A549 (cell line): ENCODE measurements around the gene RAPGEF4. TPM values are rescaled to one million over a fixed set of nuclear protein-coding genes. Genes with fewer than 3 reads are reported as not detected.
A peak's percentile ranks its signal among the peaks of the same experiment; 100 is the strongest.

ENCODE experiments used
- ATAC-seq, 2 experiments: fragments of 200-7000 bp in 1 of 2; fragments of >200 bp in 1 of 2; cut with Nextera tagmentation in 1 of 2; cut with Tn5 transposase in 1 of 2; 3 replicates each; pipeline versions ENCODE4 v1.8.0 to v1.9.1; 2018 to 2020; ENCODE audit warnings: mild to moderate bottlenecking in 1 of 2, moderate library complexity in 1 of 2
- CTCF ChIA-PET: fragments of 300-600 bp; sonication (Branson Sonifier 250); formaldehyde crosslinking; extraction: SDS; loops from one replicate; lab custom pipeline; 2021; ENCODE audit warnings: antibody characterized with exemption, inconsistent platforms; lab: Yijun Ruan, JAX
- POLR2A ChIA-PET: fragments of 350-600 bp; formaldehyde crosslinking; extraction: SDS; loops from one replicate; lab custom pipeline; 2021; ENCODE audit warnings: antibody characterized with exemption, inconsistent platforms; lab: Yijun Ruan, JAX
- DNase-seq, 2 experiments: peaks; one replicate each; pipeline versions ENCODE4 v3.0.0 to v3.0.0-alpha.2; 2011 to 2016; ENCODE audit warnings: low read depth in 1 of 2, low spot score in 1 of 2
- FAIRE-seq: peaks from 2 replicates; lab custom pipeline; 2011; peaks lifted over from hg19 to GRCh38; lab: Jason Lieb, UNC
- H3K27ac ChIP-seq, 2 experiments: fragments of >200 bp; sonication (Bioruptor Twin); formaldehyde crosslinking; 3 replicates each; pipeline ENCODE4 v1.5.1; 2016 to 2017
- H3K4me1 ChIP-seq: fragments of >200 bp; sonication (Bioruptor Twin); formaldehyde crosslinking; 3 replicates; pipeline ENCODE4 v1.6.1; 2016
- H3K4me2 ChIP-seq: fragments of >200 bp; sonication (Bioruptor Twin); formaldehyde crosslinking; 3 replicates; pipeline ENCODE4 v1.6.1; 2016
- H3K4me3 ChIP-seq: fragments of >200 bp; sonication (Bioruptor Twin); formaldehyde crosslinking; 3 replicates; pipeline ENCODE4 v1.5.1; 2016
- H3K9me3 ChIP-seq: fragments of >200 bp; sonication (Bioruptor Twin); formaldehyde crosslinking; 3 replicates; pipeline ENCODE4 v1.6.1; 2016
- BHLHE40 ChIP-seq: IDR thresholded peaks from 2 replicates; pipeline ENCODE4 v1.6.1; 2012; ENCODE audit warnings: low read depth, low read length, inconsistent platforms
- CBX8 ChIP-seq: fragments of 200-600 bp; sonication (generic); IDR thresholded peaks from 2 replicates; pipeline ENCODE4 v1.6.1; 2016
- CHD2 ChIP-seq: fragments of 150-350 bp; IDR thresholded peaks from 2 replicates; pipeline ENCODE4 v1.6.1; 2014; ENCODE audit warnings: low read length; ENCODE audit not compliant: partially characterized antibody
- EHF ChIP-seq: fragments of 250-450 bp; sonication (Bioruptor Pico); IDR thresholded peaks from 2 replicates; pipeline ENCODE4 v1.5.0; 2020; ENCODE audit warnings: mild to moderate bottlenecking
- EP300 ChIP-seq, 2 experiments: fragments of >200 bp; sonication (Bioruptor Twin); formaldehyde crosslinking; IDR thresholded peaks; 2 replicates in 1 of 2; 3 replicates in 1 of 2; pipeline ENCODE4 v1.6.1; 2016 to 2017
- ESRRA ChIP-seq: fragments of 150-350 bp; IDR thresholded peaks from 2 replicates; pipeline ENCODE4 v1.6.1; 2014; ENCODE audit warnings: mild to moderate bottlenecking, low read length, borderline replicate concordance
- FOSB ChIP-seq: fragments of 250-450 bp; sonication (Bioruptor Pico); IDR thresholded peaks from 2 replicates; pipeline ENCODE4 v1.5.0; 2020; ENCODE audit warnings: mild to moderate bottlenecking, moderate library complexity
- FOSL2 ChIP-seq, 2 experiments: fragments of 450-650 bp in 1 of 2; fragments of >200 bp in 1 of 2; sonication (Bioruptor Twin) in 1 of 2; formaldehyde crosslinking; IDR thresholded peaks; 2 replicates each; pipeline versions ENCODE4 v1.5.0 to v1.6.1; 2016 to 2020; ENCODE audit warnings: mild to moderate bottlenecking in 1 of 2, moderate library complexity in 1 of 2
- FOXS1 ChIP-seq: fragments of 250-450 bp; sonication (Bioruptor Pico); IDR thresholded peaks from 2 replicates; pipeline ENCODE4 v1.5.0; 2020; ENCODE audit warnings: mild to moderate bottlenecking, moderate library complexity
- GATA3 ChIP-seq: IDR thresholded peaks from 2 replicates; pipeline ENCODE4 v1.6.1; 2012; ENCODE audit warnings: borderline replicate concordance
- HOXA7 ChIP-seq: fragments of 250-450 bp; sonication (Bioruptor Pico); IDR thresholded peaks from 2 replicates; pipeline ENCODE4 v1.5.0; 2020; ENCODE audit warnings: mild to moderate bottlenecking, moderate library complexity
- HOXB13 ChIP-seq: fragments of 250-450 bp; sonication (Bioruptor Pico); IDR thresholded peaks from 2 replicates; pipeline ENCODE4 v1.5.0; 2020; ENCODE audit warnings: low read depth, mild to moderate bottlenecking, moderate library complexity
- JUNB ChIP-seq: fragments of >200 bp; sonication (Bioruptor Twin); formaldehyde crosslinking; IDR thresholded peaks from 2 replicates; pipeline ENCODE4 v1.6.1; 2016
- KDM1A ChIP-seq: fragments of 200-600 bp; sonication (generic); IDR thresholded peaks from 2 replicates; pipeline ENCODE4 v1.6.1; 2016; ENCODE audit warnings: low read depth, mild to moderate bottlenecking
- KDM5A ChIP-seq: fragments of 200-600 bp; sonication (generic); IDR thresholded peaks from 2 replicates; pipeline ENCODE4 v1.6.1; 2016; ENCODE audit warnings: antibody characterized with exemption, mild to moderate bottlenecking
- MAFK ChIP-seq: fragments of 450-650 bp; IDR thresholded peaks from 2 replicates; pipeline ENCODE4 v1.6.1; 2014; ENCODE audit not compliant: partially characterized antibody
- MAZ ChIP-seq: fragments of 150-350 bp; IDR thresholded peaks from 2 replicates; pipeline ENCODE4 v1.6.1; 2014; ENCODE audit warnings: antibody characterized with exemption, low read depth, low read length, borderline replicate concordance
- NFE2L2 ChIP-seq: fragments of 150-350 bp; conservative IDR thresholded peaks from 2 replicates; pipeline ENCODE4 v1.6.1; 2014; ENCODE audit warnings: low read length
- POLR2A ChIP-seq: IDR thresholded peaks from 2 replicates; pipeline ENCODE4 v1.6.1; 2012; ENCODE audit warnings: mild to moderate bottlenecking, low read length
- SMC3 ChIP-seq: fragments of >200 bp; sonication (Bioruptor Twin); formaldehyde crosslinking; IDR thresholded peaks from 3 replicates; pipeline ENCODE4 v1.6.1; 2018; ENCODE audit warnings: inconsistent platforms
- ZSCAN20 ChIP-seq: fragments of 250-450 bp; sonication (Bioruptor Pico); IDR thresholded peaks from 2 replicates; pipeline ENCODE4 v1.8.0; 2022; ENCODE audit warnings: mild to moderate bottlenecking, moderate library complexity
- WGBS: methylation state at CpG from one replicate; pipeline ENCODE4 v1.1.6; 2017; ENCODE audit errors: missing lambda C conversion rate; 5-methylcytosine and 5-hydroxymethylcytosine counted together
- polyA plus RNA-seq, 4 experiments: library from polyadenylated mRNA; depleted of rRNA in 3 of 4; stranded (reverse); fragments of >200 nt; fragmentation: RNase III in 1 of 4; extraction: RNeasy Plus Mini Kit Qiagen cat#74134 plus additional on column Dnase treatment in 1 of 4; gene quantifications; 2 replicates in 3 of 4; 3 replicates in 1 of 4; pipeline ENCODE4 v1.2.3, GENCODE V29; 2011 to 2017
- TF ChIP-seq, protein P1 (sequence below): IDR thresholded peaks from 2 replicates; pipeline ENCODE4 v1.6.1; 2012; ENCODE audit warnings: low read depth, borderline replicate concordance
- TF ChIP-seq, protein P2 (sequence below): fragments of 250-450 bp; sonication (Bioruptor Pico); IDR thresholded peaks from 2 replicates; pipeline ENCODE4 v1.5.0; 2020; ENCODE audit warnings: low read depth, mild to moderate bottlenecking, moderate library complexity
- TF ChIP-seq, protein P3 (sequence below): fragments of >200 bp; sonication (Bioruptor Twin); formaldehyde crosslinking; IDR thresholded peaks from 3 replicates; pipeline ENCODE4 v1.6.1; 2016
- TF ChIP-seq, protein P4 (sequence below): IDR thresholded peaks from 2 replicates; pipeline ENCODE4 v1.6.1; 2012
- TF ChIP-seq, protein P5 (sequence below): fragments of 200-600 bp; sonication (generic); IDR thresholded peaks from 2 replicates; pipeline ENCODE4 v1.6.1; 2016; ENCODE audit warnings: antibody characterized with exemption, mild to moderate bottlenecking, moderate library complexity

RAPGEF4 gene
- polyA plus RNA-seq, 2 of the 4 experiments (the other 2 are of a cell fraction), result 0.18 to 1.1 TPM

DNA sequence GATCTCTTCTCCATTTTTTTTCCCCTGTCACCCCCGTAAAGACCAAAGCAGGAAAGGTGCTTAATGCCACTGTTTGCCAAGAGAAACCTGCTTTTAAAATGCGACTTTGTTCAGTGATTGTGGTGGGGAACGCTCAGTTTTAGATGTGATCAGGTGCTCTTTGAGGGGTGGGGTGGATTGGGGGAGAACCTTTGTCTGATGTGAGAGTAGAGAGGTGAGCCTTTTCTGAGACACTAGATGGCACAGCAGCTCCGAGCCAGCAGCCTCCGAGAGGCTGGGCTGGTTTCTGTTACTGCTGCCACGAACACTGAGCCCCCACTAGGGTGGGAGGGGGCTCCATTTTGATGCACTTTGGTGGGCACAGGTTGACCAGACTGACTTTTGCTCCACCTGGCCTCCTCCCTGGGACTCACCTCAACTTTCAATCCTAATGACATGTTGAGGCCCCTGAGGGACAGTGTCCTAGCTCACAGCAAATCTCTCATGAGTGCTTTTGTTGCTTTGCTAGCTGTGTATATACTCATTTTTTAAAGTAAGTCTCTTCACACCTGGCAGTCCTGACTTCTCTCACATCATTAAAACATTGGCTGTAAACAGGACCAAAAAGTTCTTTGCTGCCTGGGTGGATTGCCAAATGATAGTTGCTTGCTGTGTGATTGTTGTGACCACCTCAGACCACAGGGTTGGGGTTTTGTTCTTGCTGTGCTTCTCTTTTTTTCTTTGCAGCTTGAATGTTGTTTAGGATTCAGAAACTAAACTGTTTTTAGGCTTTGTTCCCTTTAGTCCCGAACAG is 241.8 kb downstream of the RAPGEF4 start (continued):
- no peak for TF ChIP-seq MAFK
- no peak for TF ChIP-seq JUNB
- TF ChIP-seq POLR2A, result no peak
- TF ChIP-seq, all 56 proteins: peak for 3

DNA sequence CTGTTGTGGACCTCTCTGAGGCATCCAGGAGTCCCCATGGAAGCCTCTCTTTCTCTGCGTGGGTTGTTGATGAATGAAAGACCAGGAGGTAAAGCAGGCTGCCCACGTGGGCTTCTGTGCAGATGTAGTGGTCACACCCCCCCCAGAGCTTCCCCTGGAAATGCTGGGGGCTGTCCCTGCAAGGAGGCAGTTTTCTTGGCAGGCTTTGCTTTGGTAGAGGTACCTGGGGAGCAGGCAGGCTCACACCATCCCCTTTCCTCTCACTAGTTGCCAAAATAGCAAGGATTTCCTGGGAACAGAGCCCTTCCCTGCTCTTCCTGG is 242.4 kb downstream of the RAPGEF4 start:
- Histone ChIP-seq H3K9me3 (no peaks in the 10 kb centered on the region), H3K4me3 (no peak overlapping the region), H3K27ac (peak overlapping the region; percentile 53 to 67), H3K4me2 (peak overlapping the region; percentile 32; the same call in 2 of the 3 replicates), H3K4me1 (peaks cover 18% of the 10 kb centered on the region)
- FAIRE-seq, result no peak
- TF ChIP-seq FOSB (no peak), ESRRA (no peak), CBX8 (no peak)
- TF ChIP-seq, protein P1, sequence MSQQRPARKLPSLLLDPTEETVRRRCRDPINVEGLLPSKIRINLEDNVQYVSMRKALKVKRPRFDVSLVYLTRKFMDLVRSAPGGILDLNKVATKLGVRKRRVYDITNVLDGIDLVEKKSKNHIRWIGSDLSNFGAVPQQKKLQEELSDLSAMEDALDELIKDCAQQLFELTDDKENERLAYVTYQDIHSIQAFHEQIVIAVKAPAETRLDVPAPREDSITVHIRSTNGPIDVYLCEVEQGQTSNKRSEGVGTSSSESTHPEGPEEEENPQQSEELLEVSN, result no peak
- peak; percentile 19 to 56; a peak in 3 of 6 replicates for ATAC-seq
- 50% methylated on average over 2 of the region's 2 CpGs for WGBS
- ChIA-PET CTCF (interaction anchor here (0.6 to 3.7 kb wide), 7 partner anchors 22 to 235 kb away, joined by 3 to 20 read pairs (median 3); no protein-coding TSS in a partner anchor), POLR2A (no interaction called here)
- DNase-seq, result no peak

DNA sequence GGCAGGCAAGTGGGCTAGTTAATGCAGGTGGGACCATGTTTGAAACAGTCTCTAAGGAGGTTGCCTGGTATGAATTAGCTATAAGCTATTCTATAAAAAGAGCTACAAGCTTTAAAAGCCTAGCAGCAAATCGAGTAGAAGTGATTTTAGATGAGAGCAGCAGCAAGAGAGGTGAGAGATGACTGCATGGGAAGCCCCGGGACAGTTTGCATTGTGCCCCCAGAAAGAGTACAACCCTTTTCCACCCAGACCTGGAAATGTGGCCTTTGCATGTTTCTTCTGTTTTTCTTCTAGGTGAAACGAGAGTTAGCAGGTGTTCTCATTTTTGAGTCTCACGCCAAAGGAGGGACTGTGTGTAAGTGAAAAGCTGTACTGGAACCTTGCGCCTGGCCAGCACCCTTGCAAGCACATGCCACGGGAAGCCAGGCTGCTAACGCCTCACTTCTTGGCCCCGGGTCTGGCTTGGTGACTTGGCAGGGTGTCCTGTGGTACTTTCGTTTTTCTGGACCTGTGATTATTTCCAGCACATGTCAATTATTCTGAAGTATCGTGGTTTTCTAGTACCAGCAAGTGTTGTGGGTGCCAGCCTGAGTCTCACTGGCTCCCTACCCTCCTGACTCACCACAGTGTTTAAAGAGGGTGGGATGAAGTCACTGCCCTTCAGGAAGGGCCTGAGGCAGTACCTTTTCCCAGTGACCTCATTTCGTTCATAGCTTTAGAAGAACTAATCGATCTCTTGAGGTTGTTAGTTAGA is 249.7 kb downstream of the RAPGEF4 start:
- 16% methylated on average over 9 of the region's 12 CpGs for WGBS
- H3K27ac ChIP-seq, result peak overlapping the region; percentile 72 to 86
- no peak overlapping the region for H3K4me3 ChIP-seq
- ChIA-PET CTCF (interaction anchor here (0.5 to 3.2 kb wide), 7 partner anchors 9 to 225 kb away, joined by 4 to 9 read pairs (median 6); no protein-coding TSS in a partner anchor), POLR2A (interaction anchor here (1.1 to 1.2 kb wide), 2 partner anchors 10 to 18 kb away, joined by 3 to 4 read pairs; no protein-coding TSS in a partner anchor)
- no peak for FAIRE-seq
- peak; percentile 98 to 99 for ATAC-seq
- peak; percentile 78 to 81 for DNase-seq
- no peaks in the 10 kb centered on the region for H3K9me3 ChIP-seq
- peak overlapping the region; percentile 75 for H3K4me2 ChIP-seq
- H3K4me1 ChIP-seq, result peaks cover 19% of the 10 kb centered on the region
- no peak for TF ChIP-seq KDM5A
- TF ChIP-seq, protein P2, sequence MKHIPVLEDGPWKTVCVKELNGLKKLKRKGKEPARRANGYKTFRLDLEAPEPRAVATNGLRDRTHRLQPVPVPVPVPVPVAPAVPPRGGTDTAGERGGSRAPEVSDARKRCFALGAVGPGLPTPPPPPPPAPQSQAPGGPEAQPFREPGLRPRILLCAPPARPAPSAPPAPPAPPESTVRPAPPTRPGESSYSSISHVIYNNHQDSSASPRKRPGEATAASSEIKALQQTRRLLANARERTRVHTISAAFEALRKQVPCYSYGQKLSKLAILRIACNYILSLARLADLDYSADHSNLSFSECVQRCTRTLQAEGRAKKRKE, result 0 out of 2 replicates have a peak, but pooled peaks have one; percentile 67
- TF ChIP-seq, protein P3, sequence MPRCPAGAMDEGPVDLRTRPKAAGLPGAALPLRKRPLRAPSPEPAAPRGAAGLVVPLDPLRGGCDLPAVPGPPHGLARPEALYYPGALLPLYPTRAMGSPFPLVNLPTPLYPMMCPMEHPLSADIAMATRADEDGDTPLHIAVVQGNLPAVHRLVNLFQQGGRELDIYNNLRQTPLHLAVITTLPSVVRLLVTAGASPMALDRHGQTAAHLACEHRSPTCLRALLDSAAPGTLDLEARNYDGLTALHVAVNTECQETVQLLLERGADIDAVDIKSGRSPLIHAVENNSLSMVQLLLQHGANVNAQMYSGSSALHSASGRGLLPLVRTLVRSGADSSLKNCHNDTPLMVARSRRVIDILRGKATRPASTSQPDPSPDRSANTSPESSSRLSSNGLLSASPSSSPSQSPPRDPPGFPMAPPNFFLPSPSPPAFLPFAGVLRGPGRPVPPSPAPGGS, result no peak
- no peak for TF ChIP-seq NFE2L2
- TF ChIP-seq, protein P1, result peak; percentile 20; the same call in 1 of the 2 replicates
- TF ChIP-seq SMC3, result no peak
- peak; percentile 52 for TF ChIP-seq JUNB
- TF ChIP-seq KDM1A, result no peak
- no peak for TF ChIP-seq FOXS1 (CRISPR knock-in tag)
- TF ChIP-seq FOSL2 (IDR thresholded peaks at IDR 0.05), result 0 out of 2 replicates have a peak, but pooled peaks have one; percentile 39
- TF ChIP-seq FOSL2 (CRISPR knock-in tag; IDR thresholded peaks at IDR 0.05), result peak; percentile 85
- TF ChIP-seq, protein P4, sequence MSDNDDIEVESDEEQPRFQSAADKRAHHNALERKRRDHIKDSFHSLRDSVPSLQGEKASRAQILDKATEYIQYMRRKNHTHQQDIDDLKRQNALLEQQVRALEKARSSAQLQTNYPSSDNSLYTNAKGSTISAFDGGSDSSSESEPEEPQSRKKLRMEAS, result peak; percentile 41; the same call in 1 of the 2 replicates
- peak; percentile 59; the same call in 1 of the 2 replicates for TF ChIP-seq EHF (CRISPR knock-in tag)
- peak; percentile 62; the same call in 1 of the 2 replicates for TF ChIP-seq HOXB13 (CRISPR knock-in tag)
- TF ChIP-seq CHD2, result no peak
- no peak for TF ChIP-seq EP300 (IDR thresholded peaks at IDR 0.05)
- TF ChIP-seq GATA3, result 0 out of 2 replicates have a peak, but pooled peaks have one; percentile 11
- no peak for TF ChIP-seq HOXA7 (CRISPR knock-in tag)
- TF ChIP-seq, protein P5, sequence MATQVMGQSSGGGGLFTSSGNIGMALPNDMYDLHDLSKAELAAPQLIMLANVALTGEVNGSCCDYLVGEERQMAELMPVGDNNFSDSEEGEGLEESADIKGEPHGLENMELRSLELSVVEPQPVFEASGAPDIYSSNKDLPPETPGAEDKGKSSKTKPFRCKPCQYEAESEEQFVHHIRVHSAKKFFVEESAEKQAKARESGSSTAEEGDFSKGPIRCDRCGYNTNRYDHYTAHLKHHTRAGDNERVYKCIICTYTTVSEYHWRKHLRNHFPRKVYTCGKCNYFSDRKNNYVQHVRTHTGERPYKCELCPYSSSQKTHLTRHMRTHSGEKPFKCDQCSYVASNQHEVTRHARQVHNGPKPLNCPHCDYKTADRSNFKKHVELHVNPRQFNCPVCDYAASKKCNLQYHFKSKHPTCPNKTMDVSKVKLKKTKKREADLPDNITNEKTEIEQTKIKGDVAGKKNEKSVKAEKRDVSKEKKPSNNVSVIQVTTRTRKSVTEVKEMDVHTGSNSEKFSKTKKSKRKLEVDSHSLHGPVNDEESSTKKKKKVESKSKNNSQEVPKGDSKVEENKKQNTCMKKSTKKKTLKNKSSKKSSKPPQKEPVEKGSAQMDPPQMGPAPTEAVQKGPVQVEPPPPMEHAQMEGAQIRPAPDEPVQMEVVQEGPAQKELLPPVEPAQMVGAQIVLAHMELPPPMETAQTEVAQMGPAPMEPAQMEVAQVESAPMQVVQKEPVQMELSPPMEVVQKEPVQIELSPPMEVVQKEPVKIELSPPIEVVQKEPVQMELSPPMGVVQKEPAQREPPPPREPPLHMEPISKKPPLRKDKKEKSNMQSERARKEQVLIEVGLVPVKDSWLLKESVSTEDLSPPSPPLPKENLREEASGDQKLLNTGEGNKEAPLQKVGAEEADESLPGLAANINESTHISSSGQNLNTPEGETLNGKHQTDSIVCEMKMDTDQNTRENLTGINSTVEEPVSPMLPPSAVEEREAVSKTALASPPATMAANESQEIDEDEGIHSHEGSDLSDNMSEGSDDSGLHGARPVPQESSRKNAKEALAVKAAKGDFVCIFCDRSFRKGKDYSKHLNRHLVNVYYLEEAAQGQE, result no peak
- no peak for TF ChIP-seq BHLHE40
- TF ChIP-seq ZSCAN20 (CRISPR knock-in tag), result 0 out of 2 replicates have a peak, but pooled peaks have one; percentile 65
- no peak for TF ChIP-seq MAZ
